Brain microvascular endothelial cell (primary cell): ENCODE data around the gene CCDC85B.
A peak's percentile ranks its signal among the peaks of the same experiment; 100 is the strongest.
"Not testable (repeated sequence)": the region's sequence is repeated elsewhere in the genome, so short reads cannot be mapped to it uniquely, and the experiment has no call there.

Experiments
- DNase-seq: peaks from one replicate; pipeline ENCODE4 v3.0.0-alpha.2; 2020
- H3K27ac ChIP-seq: fragments of 250-450 bp; sonication (Bioruptor Pico); 2 replicates; pipeline ENCODE4 v1.5.1; 2020; ENCODE audit warnings: mild to moderate bottlenecking, moderate library complexity
- H3K27me3 ChIP-seq: fragments of 250-450 bp; sonication (Bioruptor Pico); replicated peaks from 2 replicates; pipeline ENCODE4 v1.5.1; 2020; ENCODE audit warnings: mild to moderate bottlenecking
- H3K36me3 ChIP-seq: fragments of 250-450 bp; sonication (Bioruptor Pico); replicated peaks from 2 replicates; pipeline ENCODE4 v1.5.1; 2020; ENCODE audit warnings: mild to moderate bottlenecking
- H3K4me3 ChIP-seq: 2 replicates; pipeline ENCODE4 v1.5.1; 2011; ENCODE audit warnings: low read depth, mild to moderate bottlenecking, control low read depth, low read length, moderate library complexity
- CTCF ChIP-seq: IDR thresholded peaks from 2 replicates; pipeline ENCODE4 v1.5.1; 2011; ENCODE audit warnings: low read depth, mild to moderate bottlenecking, moderate library complexity, low read length, control low read depth, inconsistent platforms; ENCODE audit errors: missing control alignments
- in situ Hi-C: cut with HindIII; loops from 2 replicates; pipeline ENCODE4 v1.10.0; 2017; ENCODE audit warnings: low sequenced_read_pairs, low pct_ligation_motif_present

CCDC85B gene

GRCh38 chr11:65888163-65888814 lies 2.2 kb upstream of the CCDC85B start, which contains the start of gene FIBP:
FIBP (minus strand) TSS chr11:65888471; CDS start chr11:65888418, 53 bp downstream.
- peak; percentile 80 for TF ChIP-seq CTCF
- Histone ChIP-seq H3K27me3 (no peaks in the 10 kb centered on the region), H3K4me3 (peak within 1 kb of the TSS; percentile 86), H3K36me3 (peaks cover 45% of the 10 kb centered on the region), H3K27ac (peak within 1 kb of the TSS; percentile 80)
- peak; percentile 95 for DNase-seq
- in situ Hi-C loops = no loop called here

- Histone ChIP-seq H3K36me3 (peaks cover 47% of the 10 kb centered on the region), H3K27me3 (no peaks in the 10 kb centered on the region), H3K27ac (peak overlapping the region; percentile 44), H3K4me3 (peak overlapping the region; percentile 61)
- no peak for DNase-seq
- in situ Hi-C loops = no loop called here
- TF ChIP-seq CTCF = peak; percentile 44
Observed at GRCh38 chr11:65891219-65892136, 1.0 kb downstream of the CCDC85B start.

GRCh38 chr11:65892137-65892540 lies 1.7 kb downstream of the CCDC85B start:
- Histone ChIP-seq H3K36me3 (peaks cover 53% of the 10 kb centered on the region), H3K4me3 (peak overlapping the region; percentile 61), H3K27ac (peak overlapping the region; percentile 44)
- H3K27me3 ChIP-seq, in situ Hi-C loops, DNase-seq: not testable (repeated sequence)

- no peak overlapping the region for H3K27ac ChIP-seq
- H3K4me3 ChIP-seq = peak overlapping the region; percentile 15
Observed at GRCh38 chr11:65892661-65893317, 2.3 kb downstream of the CCDC85B start.

GRCh38 chr11:65894034-65894591 lies 3.6 kb downstream of the CCDC85B start:
- no peak overlapping the region for H3K27ac ChIP-seq
- TF ChIP-seq CTCF = no peak
- no peak overlapping the region for H3K4me3 ChIP-seq
- no peaks in the 10 kb centered on the region for H3K27me3 ChIP-seq
- in situ Hi-C loops = no loop called here
- peaks cover 61% of the 10 kb centered on the region for H3K36me3 ChIP-seq
- no peak for DNase-seq

More at GRCh38 chr11:65892661-65893317, 2.3 kb downstream of the CCDC85B start:
- no peak for TF ChIP-seq CTCF
- in situ Hi-C loops = no loop called here
- Histone ChIP-seq H3K36me3 (peaks cover 56% of the 10 kb centered on the region), H3K27me3 (no peaks in the 10 kb centered on the region)
- DNase-seq = no peak
